HG03097 (cell line): ENCODE results near the gene ACE.

Experiments
- ATAC-seq: cut with Tn5 transposase; IDR thresholded peaks from one replicate; pipeline ENCODE4 v1.9.1; 2021; ENCODE audit not compliant: unreplicated experiment, low FRiP score

The ACE gene

DNA sequence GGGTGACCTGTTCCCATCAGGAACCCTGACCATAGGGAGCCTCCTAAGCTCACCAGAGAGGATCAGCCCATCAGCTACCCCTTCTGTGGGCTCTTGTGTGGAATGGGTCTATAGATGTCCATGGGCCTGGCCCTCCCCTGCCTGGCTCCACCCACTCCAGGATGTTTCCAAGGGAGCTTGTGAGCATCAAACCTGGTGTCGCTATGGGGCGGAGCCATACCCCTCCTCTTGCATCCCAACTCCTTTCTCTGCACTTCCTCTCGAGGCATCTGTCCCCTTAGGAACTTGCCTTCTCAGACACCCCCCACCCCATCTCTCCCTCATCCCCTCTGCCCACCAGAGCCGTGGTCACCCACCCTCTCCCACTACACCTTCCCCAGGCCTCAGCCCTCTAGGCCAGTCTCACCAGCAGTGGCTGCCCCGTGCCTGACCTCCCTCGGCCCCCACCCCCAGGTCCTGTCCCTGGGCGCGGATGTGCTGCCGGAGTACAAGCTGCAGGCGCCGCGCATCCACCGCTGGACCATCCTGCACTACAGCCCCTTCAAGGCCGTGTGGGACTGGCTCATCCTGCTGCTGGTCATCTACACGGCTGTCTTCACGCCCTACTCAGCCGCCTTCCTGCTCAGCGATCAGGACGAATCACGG, 56.7 kb downstream of the ACE start:
- no peak for ATAC-seq

GRCh38 chr17:63534078-63534570, 57.3 kb downstream of the ACE start:
- ATAC-seq: no peak

- no peak for ATAC-seq
Observed at GRCh38 chr17:63534816-63535455, 58.1 kb downstream of the ACE start.

GRCh38 chr17:63535640-63536039, 58.8 kb downstream of the ACE start:
- ATAC-seq: no peak

GRCh38 chr17:63537001-63537400, 60.1 kb downstream of the ACE start:
- ATAC-seq: no peak

DNA sequence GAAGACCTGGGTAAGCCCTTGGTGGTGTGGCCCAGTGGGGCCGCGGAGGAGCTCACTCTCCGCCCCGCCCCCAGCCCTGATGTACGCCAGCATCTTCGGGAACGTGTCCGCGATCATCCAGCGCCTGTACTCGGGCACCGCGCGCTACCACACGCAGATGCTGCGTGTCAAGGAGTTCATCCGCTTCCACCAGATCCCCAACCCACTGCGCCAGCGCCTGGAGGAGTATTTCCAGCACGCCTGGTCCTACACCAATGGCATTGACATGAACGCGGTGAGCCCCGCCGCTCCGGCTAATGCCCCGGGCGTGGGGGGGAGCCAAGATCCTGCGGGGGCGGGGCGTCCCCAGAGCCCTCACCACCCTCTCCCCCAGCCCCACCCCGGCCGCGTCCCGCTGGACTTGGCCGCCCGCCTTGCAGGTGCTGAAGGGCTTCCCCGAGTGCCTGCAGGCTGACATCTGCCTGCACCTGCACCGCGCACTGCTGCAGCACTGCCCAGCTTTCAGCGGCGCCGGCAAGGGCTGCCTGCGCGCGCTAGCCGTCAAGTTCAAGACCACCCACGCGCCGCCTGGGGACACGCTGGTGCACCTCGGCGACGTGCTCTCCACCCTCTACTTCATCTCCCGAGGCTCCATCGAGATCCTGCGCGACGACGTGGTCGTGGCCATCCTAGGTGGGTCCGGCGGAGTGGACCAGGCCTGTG, 61.3 kb downstream of the ACE start:
- ATAC-seq: no peak

DNA sequence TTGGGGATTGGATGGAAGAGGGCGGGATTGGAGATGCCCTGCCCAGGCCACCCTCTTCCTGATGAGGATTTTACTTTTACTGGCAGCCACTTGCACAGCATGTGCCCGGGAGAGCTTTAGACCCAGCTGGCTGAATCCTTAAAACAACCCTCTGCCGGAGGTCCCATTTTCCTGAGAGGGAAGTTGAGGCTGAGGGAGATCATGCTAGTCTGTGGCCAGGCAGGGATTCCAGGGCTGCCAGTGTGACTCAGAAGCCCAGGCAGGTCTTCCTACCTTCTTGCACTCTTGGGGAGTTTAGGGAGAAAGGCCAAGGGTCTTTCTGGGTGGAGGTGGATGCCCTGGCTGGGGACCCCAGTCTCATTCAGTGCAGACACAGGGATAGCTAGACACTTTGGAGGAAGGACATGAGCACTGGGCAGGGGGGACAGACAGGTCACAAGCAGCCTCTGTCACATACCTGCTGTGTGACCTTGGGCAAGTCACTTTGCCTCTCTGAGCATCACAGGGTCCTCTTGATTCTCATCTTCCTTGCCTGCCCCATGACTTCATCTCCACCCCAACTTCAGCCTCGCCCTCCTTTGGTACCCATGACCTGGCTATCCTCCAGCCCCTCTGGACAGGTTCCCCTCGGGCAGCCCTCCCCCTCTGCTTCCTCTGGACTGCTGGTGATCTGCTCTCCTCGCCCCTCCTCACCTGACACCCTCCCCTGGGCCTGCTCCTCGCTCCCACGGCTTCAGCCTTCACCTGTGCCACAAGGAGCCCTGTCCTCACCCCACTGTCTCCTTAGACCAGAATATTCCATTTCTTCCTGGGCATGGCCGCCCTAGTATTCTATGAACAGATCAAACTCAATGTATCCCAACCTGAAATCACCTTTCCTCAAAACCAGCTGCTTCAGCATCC, 62.1 kb downstream of the ACE start:
- no peak for ATAC-seq

GRCh38 chr17:63540590-63540989, 63.7 kb downstream of the ACE start:
- ATAC-seq: no peak

GRCh38 chr17:63542218-63542545, 65.3 kb downstream of the ACE start:
- ATAC-seq: no peak

- no peak for ATAC-seq
Observed at GRCh38 chr17:63542942-63543821, 66.3 kb downstream of the ACE start.

DNA sequence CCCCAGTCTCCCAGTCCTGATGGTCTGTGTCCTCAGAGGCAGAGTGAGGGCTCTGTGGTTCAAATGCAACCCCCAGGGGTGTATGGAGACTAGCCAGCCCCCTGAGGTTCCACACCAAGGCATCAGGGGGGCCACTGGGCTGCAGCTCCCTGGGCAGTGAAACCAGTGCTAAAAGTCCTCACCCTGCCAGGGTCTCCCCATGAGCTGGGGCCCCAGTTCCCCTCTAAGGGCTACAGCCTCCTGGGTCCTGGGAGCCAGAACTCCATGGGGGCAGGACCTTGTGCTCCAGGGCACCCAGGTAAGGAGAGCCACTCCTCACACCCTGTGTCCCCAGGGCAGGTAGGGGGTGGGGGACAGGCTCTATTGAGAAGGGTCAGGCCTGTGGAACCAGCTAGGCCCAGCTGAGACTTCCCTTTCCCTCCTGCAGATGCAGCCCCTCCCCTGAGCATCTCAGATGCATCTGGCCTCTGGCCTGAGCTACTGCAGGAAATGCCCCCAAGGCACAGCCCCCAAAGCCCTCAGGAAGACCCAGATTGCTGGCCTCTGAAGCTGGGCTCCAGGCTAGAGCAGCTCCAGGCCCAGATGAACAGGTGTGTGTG, 67.1 kb downstream of the ACE start:
- ATAC-seq: no peak

GRCh38 chr17:63544467-63545301, 67.8 kb downstream of the ACE start:
- no peak for ATAC-seq

- ATAC-seq: no peak
Observed at GRCh38 chr17:63546308-63547082, 69.6 kb downstream of the ACE start.

DNA sequence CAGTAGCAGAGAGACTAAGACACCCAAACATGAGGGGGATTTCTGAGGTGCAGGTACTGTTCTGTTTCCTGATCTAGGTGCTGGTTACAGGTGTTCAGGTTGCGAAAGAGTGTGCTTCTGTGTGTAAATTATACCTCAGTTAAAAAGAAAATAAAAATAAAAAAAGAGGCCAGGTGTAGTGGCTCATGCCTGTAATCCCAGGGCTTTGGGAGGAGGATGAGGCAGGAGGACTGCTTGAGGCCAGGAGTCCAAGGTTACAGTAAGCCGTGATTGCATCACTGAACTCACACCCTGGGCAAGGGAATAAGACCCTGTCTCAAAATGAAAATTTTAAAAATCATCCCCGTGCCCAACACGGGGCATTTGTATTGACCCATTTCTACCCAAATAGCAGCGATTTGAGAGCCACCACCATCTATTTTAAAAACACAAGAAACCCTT, 70.2 kb downstream of the ACE start:
- no peak for ATAC-seq
